ENCODE results near the gene PARD3B. TPM values are rescaled to one million over a fixed set of nuclear protein-coding genes. Genes with fewer than 3 reads are reported as not detected.

The PARD3B gene
- total RNA-seq, 1 experiment from 2014 or later, result 6.4 TPM

GRCh38 chr2:205453202-205453601 lies 907.9 kb downstream of the PARD3B start:
- H3K27me3 ChIP-seq (ENCODE audit: insufficient read depth, low read length), result no peaks in the 10 kb centered on the region
- H3K23ac ChIP-seq (ENCODE audit: insufficient read length, low read depth, low read length), result no peak overlapping the region
- no peak overlapping the region for H3K27ac ChIP-seq (ENCODE audit: insufficient read length, low read depth, low read length)
- no peaks in the 10 kb centered on the region for H3K79me1 ChIP-seq (ENCODE audit: insufficient read depth, low read depth, low read length, poor library complexity, severe bottlenecking)
- H3K4me1 ChIP-seq (ENCODE audit: insufficient read depth, low read length), result peaks cover 3% of the 10 kb centered on the region; the same call in 1 of the 2 replicates
- H3K27me3 Mint-ChIP-seq (ENCODE audit: low read depth), result no peaks in the 10 kb centered on the region
- no peaks in the 10 kb centered on the region; a peak in 1 of 5 replicates for H3K9me3 Mint-ChIP-seq
- H3T11ph ChIP-seq (ENCODE audit: low read length), result no peak overlapping the region
- H2BK20ac ChIP-seq (ENCODE audit: low read depth, low read length, poor library complexity, severe bottlenecking), result no peak overlapping the region
- H3K4me2 ChIP-seq (ENCODE audit: insufficient read depth, insufficient read length, low read length), result no peak overlapping the region
- no peak overlapping the region for H3K56ac ChIP-seq (ENCODE audit: insufficient read length, low read depth, low read length)
- H3K9ac ChIP-seq (ENCODE audit: extremely low read depth, insufficient read length, low read length), result no peak overlapping the region
- H4K5ac ChIP-seq (ENCODE audit: insufficient read length, low read depth, low read length), result no peak overlapping the region
- no peak overlapping the region for H2BK120ac ChIP-seq (ENCODE audit: low read depth, low read length, poor library complexity, severe bottlenecking)
- no peak overlapping the region for H2AK5ac ChIP-seq (ENCODE audit: insufficient read length, low read length)
- TF ChIP-seq CTCF (conservative IDR thresholded peaks at IDR 0.05), result no peak
- H3K27ac Mint-ChIP-seq, result no peak overlapping the region
- no peaks in the 10 kb centered on the region for H3K23me2 ChIP-seq (ENCODE audit: insufficient read length, low read depth, low read length, poor library complexity, severe bottlenecking)
- H4K8ac ChIP-seq (replicated peaks; ENCODE audit: insufficient read length, low read depth, low read length), result no peak overlapping the region
- H3K36me3 Mint-ChIP-seq (ENCODE audit: insufficient read depth in 1 of 3, low read depth in 3 of 3), result no peaks in the 10 kb centered on the region
- no peak overlapping the region for H2BK15ac ChIP-seq (ENCODE audit: low read depth, low read length)
- no peak overlapping the region for H2BK12ac ChIP-seq (ENCODE audit: insufficient read length, low read depth, low read length)
- H3K14ac ChIP-seq (ENCODE audit: insufficient read depth, low read length), result no peak overlapping the region
- DNase-seq, result no peak
- no peak overlapping the region for H3K18ac ChIP-seq (ENCODE audit: insufficient read length, low read depth, low read length)
- peaks cover 9 to 13% of the 10 kb centered on the region in 2 experiments for H3K4me1 Mint-ChIP-seq
- no peaks in the 10 kb centered on the region for H4K20me1 ChIP-seq (ENCODE audit: control insufficient read depth, insufficient read depth, insufficient read length)
- H3K9me3 ChIP-seq (ENCODE audit: control insufficient read depth, low read depth, low read length), result no peaks in the 10 kb centered on the region
- no peak overlapping the region for H2AFZ ChIP-seq (ENCODE audit: low read length)
- no peak overlapping the region for H3K4ac ChIP-seq (ENCODE audit: low read depth, low read length)
- H3K79me2 ChIP-seq (ENCODE audit: insufficient read depth, low read length), result no peaks in the 10 kb centered on the region
- WGBS (ENCODE audit: extremely low coverage, insufficient read length, low lambda C conversion rate), result no CpG with 5 or more reads among the region's 4 CpGs
- H4K91ac ChIP-seq (ENCODE audit: insufficient read length, low read depth, low read length), result no peak overlapping the region
- H3K4me3 Mint-ChIP-seq, result no peak overlapping the region
- H2BK5ac ChIP-seq (ENCODE audit: insufficient read length, low read length), result no peak overlapping the region

Data from H9 (cell line).